Glomerular endothelial cell (primary cell): ENCODE results near the gene LRFN3. TPM values are rescaled to one million over a fixed set of nuclear protein-coding genes. Genes with fewer than 3 reads are reported as not detected.
"Not testable (repeated sequence)": the region's sequence is repeated elsewhere in the genome, so short reads cannot be mapped to it uniquely, and the experiment has no call there.

ENCODE experiments used
- DNase-seq: peaks from one replicate; pipeline ENCODE4 v3.0.0-alpha.2; 2011; ENCODE audit warnings: low read depth, low spot score; ENCODE audit errors: extremely low read depth
- total RNA-seq: library from RNA; depleted of rRNA; stranded (reverse); fragments of >200 nt; gene quantifications from 2 replicates; pipeline ENCODE4 v1.2.3, GENCODE V29; 2015

Gene LRFN3
- total RNA-seq, 1 donor from 2014 or later = 24.3 TPM

GRCh38 chr19:35937345-35938281 is 1.4 kb downstream of the LRFN3 start:
- DNase-seq = no peak

GRCh38 chr19:35938282-35939224 is 2.4 kb downstream of the LRFN3 start:
- no peak for DNase-seq

GRCh38 chr19:35939307-35940077 is 3.3 kb downstream of the LRFN3 start:
- no peak for DNase-seq

- no peak for DNase-seq
Observed at GRCh38 chr19:35940078-35940775, 4.1 kb downstream of the LRFN3 start.

GRCh38 chr19:35940839-35941238 is 4.7 kb downstream of the LRFN3 start:
- no peak for DNase-seq

GRCh38 chr19:35942235-35942634 is 6.1 kb downstream of the LRFN3 start:
- DNase-seq = no peak

GRCh38 chr19:35943321-35944301 is 7.4 kb downstream of the LRFN3 start:
- no peak for DNase-seq

GRCh38 chr19:35944556-35944955 is 8.4 kb downstream of the LRFN3 start:
- no peak for DNase-seq

- no peak for DNase-seq
Observed at GRCh38 chr19:35945121-35945790, 9.1 kb downstream of the LRFN3 start.

- no peak for DNase-seq
Observed at GRCh38 chr19:35946203-35946602, 10.0 kb downstream of the LRFN3 start.

- no peak for DNase-seq
Observed at GRCh38 chr19:35949131-35949530, 13.0 kb downstream of the LRFN3 start.

- DNase-seq = no peak
Observed at GRCh38 chr19:35955881-35956634, 19.9 kb downstream of the LRFN3 start.

GRCh38 chr19:35957411-35957810 is 21.2 kb downstream of the LRFN3 start:
- not testable (repeated sequence) for DNase-seq

GRCh38 chr19:35958660-35959039 is 22.5 kb downstream of the LRFN3 start:
- no peak for DNase-seq

GRCh38 chr19:35959040-35959967 is 23.1 kb downstream of the LRFN3 start:
- no peak for DNase-seq

- DNase-seq = no peak
Observed at GRCh38 chr19:35959968-35960320, 23.8 kb downstream of the LRFN3 start.
